Activated CD4-positive, CD25-positive, alpha-beta regulatory T cell treated with anti-CD3 and anti-CD28 coated beads, Interleukin-2, amount 50 U/mL, for 72 hours (primary cell): ENCODE data around the gene PPM1L.

Experiments
- DNase-seq: peaks from one replicate; pipeline ENCODE4 v3.0.0; 2021

The PPM1L gene

GRCh38 chr3:161107311-161107710 lies 351.3 kb downstream of the PPM1L start:
- DNase-seq = no peak

DNA sequence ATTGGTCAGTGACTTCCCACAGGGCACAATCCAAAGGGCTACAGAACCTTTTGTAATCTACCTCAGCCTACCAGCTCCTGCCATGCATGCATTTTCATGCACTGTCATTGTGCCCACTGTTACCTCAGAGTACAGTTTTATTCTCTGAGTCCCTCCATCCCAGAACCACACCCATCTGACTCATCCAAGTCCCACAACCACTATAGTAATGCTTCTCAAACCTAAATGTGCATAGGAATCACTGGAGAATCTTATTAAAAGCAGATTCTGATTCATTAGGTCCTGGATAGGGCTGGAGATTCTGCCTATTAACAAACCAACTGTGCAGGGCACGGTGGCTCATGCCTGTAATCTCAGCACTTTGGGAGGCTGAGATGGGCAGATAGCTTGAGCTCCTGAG lies 352.8 kb downstream of the PPM1L start:
- no peak for DNase-seq

GRCh38 chr3:161117646-161118045 lies 361.6 kb downstream of the PPM1L start:
- no peak for DNase-seq

DNA sequence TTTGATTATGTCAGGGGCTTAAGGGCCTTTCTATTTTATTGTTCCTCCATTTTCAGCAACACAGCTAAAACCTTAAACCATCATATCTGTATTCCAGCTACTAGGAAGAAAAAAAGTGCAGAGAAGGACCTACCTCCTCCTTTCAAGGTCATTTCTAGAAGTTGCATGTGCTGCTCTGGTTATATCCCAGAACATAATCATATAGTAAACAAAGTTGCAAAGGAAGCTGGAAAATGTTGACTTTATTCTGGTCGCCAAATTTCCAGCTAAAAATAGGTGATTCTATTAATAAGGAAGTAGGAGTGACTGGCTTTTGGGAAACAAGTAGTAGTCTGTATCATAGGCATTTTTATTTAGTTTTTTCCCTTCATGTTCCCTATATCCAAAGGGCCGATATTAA lies 370.5 kb downstream of the PPM1L start:
- DNase-seq = no peak
